Panc1 (cell line): Measurements from ENCODE around the gene PKP3. TPM values are rescaled to one million over a fixed set of nuclear protein-coding genes. Genes with fewer than 3 reads are reported as not detected.

Experiments
- ATAC-seq: fragments of 200-7000 bp; cut with Tn5 transposase; 2 replicates; pipeline ENCODE4 v1.9.1; 2020; ENCODE audit warnings: mild to moderate bottlenecking, moderate library complexity
- BruUV-seq: library from RNA; stranded (reverse); fragments of 400-500 nt; replicated peaks from 2 replicates; lab custom pipeline; 2021; lab: Mats Ljungman, UMichigan
- CTCF ChIA-PET: fragments of 300-600 bp; sonication (Branson Sonifier 250); formaldehyde crosslinking; loops from one replicate; lab custom pipeline; 2022; ENCODE audit warnings: antibody characterized with exemption; lab: Charles Lee
- POLR2A ChIA-PET: fragments of 300-600 bp; sonication (Branson Sonifier 250); formaldehyde crosslinking; loops from one replicate; lab custom pipeline; 2022; ENCODE audit warnings: antibody characterized with exemption; lab: Charles Lee
- DNase-seq: peaks from one replicate; pipeline ENCODE4 v3.0.0-alpha.2; 2010; ENCODE audit warnings: low read depth, low spot score
- H3K27ac ChIP-seq: 2 replicates; pipeline ENCODE4 v1.5.1; 2011; ENCODE audit warnings: mild to moderate bottlenecking, low read length, inconsistent platforms
- H3K27me3 ChIP-seq: fragments of 200-500 bp; sonication (Bioruptor generic); 2 replicates; pipeline ENCODE4 v1.6.0; 2014; ENCODE audit warnings: low read length, inconsistent platforms; ENCODE audit not compliant: control insufficient read depth, insufficient read depth
- H3K36me3 ChIP-seq: fragments of 200-500 bp; sonication (Bioruptor generic); 2 replicates; pipeline ENCODE4 v1.5.1; 2014; ENCODE audit warnings: inconsistent platforms, mild to moderate bottlenecking, low read length, moderate library complexity; ENCODE audit not compliant: control insufficient read depth, insufficient read depth
- H3K4me1 ChIP-seq: 2 replicates; pipeline ENCODE4 v1.5.1; 2011; ENCODE audit warnings: inconsistent platforms, mild to moderate bottlenecking, low read length, moderate library complexity; ENCODE audit not compliant: control insufficient read depth, insufficient read depth
- H3K4me3 ChIP-seq, 2 experiments: 2 replicates each; pipeline ENCODE4 v1.5.1; 2011 to 2012; ENCODE audit warnings: low read depth in 2 of 2, low read length in 2 of 2, mild to moderate bottlenecking in 2 of 2, inconsistent platforms in 1 of 2, moderate library complexity in 1 of 2
- H3K9me3 ChIP-seq: fragments of 200-500 bp; sonication (Bioruptor generic); 2 replicates; pipeline ENCODE4 v1.5.1; 2014; ENCODE audit warnings: low read depth, mild to moderate bottlenecking, inconsistent platforms, low read length, moderate library complexity; ENCODE audit not compliant: control insufficient read depth, insufficient read depth
- POLR2AphosphoS5 ChIP-seq: IDR thresholded peaks from 2 replicates; pipeline ENCODE4 v1.6.1; 2012; ENCODE audit warnings: mild to moderate bottlenecking, low read depth, low read length, moderate library complexity
- SIN3A ChIP-seq: IDR thresholded peaks from 2 replicates; pipeline ENCODE4 v1.6.1; 2012; ENCODE audit warnings: low read depth, mild to moderate bottlenecking, low read length, moderate library complexity, borderline replicate concordance; ENCODE audit not compliant: insufficient read depth
- TCF7L2 ChIP-seq: IDR thresholded peaks from 2 replicates; pipeline ENCODE4 v1.6.1; 2011; ENCODE audit warnings: mild to moderate bottlenecking, low read depth, low read length, inconsistent platforms
- in situ Hi-C: cut with HindIII; loops from 2 replicates; pipeline ENCODE4 v1.10.0; 2016; ENCODE audit warnings: low sequenced_read_pairs, low pct_unique_long_range_greater_than_20kb
- intact Hi-C: fragments of 100-400 bp; cut with micrococcal nuclease; formaldehyde crosslinking; loops from one replicate; pipeline ENCODE4 v1.10.0; 2022; ENCODE audit not compliant: unreplicated experiment
- total RNA-seq: library from RNA; stranded (reverse); gene quantifications from one replicate; pipeline ENCODE4 v1.2.1, GENCODE V29; 2021; ENCODE audit not compliant: unreplicated experiment
- TF ChIP-seq, protein P1 (sequence below), 2 experiments: IDR thresholded peaks; 2 replicates each; pipeline ENCODE4 v1.6.1; 2011 to 2012; ENCODE audit warnings: low read depth in 2 of 2, control low read depth in 1 of 2, low read length in 1 of 2, mild to moderate bottlenecking in 1 of 2, moderate library complexity in 1 of 2; ENCODE audit not compliant: insufficient read depth in 1 of 2
- TF ChIP-seq, protein P2 (sequence below): fragments of 450-650 bp; IDR thresholded peaks from 2 replicates; pipeline ENCODE4 v1.5.1; 2017; ENCODE audit warnings: mild to moderate bottlenecking

The PKP3 gene
- total RNA-seq, 1 experiment from 2014 or later = 36.8 TPM

DNA sequence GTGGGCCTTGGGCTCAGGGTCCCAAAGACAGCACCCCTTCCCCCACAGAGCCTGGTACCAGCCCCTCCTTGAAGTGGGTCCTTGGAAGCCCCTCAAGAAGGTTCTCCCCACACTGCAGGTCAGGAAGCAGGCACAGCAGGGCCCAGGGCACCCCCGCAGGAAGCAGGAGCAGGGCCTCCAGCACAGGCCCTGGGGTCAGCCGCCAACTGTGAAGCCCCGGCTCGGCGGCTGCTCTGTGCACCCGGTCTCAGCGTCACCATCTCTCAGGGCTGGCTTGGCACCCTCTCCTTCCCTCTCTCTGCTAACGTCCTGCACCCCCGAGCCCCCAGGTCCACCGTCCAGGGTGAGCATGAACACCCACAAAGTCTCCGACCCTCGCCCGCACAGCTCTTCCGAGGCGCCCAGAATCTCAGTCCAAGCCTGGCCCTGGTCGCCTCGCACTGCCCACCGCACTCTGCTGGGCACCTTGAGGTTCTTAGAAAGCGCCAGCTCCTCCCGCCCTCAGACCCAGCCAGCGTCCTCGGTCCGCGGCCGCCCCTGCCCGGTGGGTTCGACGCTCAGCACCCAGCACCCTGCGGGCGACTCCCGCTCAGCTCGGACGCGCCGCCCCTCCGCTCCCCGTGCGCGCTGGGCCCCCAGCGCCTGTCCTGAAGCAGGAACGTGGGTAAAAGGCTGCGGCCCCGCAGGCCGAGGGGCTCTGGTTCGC, 22.2 kb downstream of the PKP3 start:
- intact Hi-C loops = no loop called here

GRCh38 chr11:416757-417621, 23.0 kb downstream of the PKP3 start:
- H3K36me3 ChIP-seq = no peaks in the 10 kb centered on the region
- TF ChIP-seq, protein P1, sequence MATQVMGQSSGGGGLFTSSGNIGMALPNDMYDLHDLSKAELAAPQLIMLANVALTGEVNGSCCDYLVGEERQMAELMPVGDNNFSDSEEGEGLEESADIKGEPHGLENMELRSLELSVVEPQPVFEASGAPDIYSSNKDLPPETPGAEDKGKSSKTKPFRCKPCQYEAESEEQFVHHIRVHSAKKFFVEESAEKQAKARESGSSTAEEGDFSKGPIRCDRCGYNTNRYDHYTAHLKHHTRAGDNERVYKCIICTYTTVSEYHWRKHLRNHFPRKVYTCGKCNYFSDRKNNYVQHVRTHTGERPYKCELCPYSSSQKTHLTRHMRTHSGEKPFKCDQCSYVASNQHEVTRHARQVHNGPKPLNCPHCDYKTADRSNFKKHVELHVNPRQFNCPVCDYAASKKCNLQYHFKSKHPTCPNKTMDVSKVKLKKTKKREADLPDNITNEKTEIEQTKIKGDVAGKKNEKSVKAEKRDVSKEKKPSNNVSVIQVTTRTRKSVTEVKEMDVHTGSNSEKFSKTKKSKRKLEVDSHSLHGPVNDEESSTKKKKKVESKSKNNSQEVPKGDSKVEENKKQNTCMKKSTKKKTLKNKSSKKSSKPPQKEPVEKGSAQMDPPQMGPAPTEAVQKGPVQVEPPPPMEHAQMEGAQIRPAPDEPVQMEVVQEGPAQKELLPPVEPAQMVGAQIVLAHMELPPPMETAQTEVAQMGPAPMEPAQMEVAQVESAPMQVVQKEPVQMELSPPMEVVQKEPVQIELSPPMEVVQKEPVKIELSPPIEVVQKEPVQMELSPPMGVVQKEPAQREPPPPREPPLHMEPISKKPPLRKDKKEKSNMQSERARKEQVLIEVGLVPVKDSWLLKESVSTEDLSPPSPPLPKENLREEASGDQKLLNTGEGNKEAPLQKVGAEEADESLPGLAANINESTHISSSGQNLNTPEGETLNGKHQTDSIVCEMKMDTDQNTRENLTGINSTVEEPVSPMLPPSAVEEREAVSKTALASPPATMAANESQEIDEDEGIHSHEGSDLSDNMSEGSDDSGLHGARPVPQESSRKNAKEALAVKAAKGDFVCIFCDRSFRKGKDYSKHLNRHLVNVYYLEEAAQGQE (IDR thresholded peaks at IDR 0.05; ENCODE audit: insufficient read depth in 1 of 2, low read depth in 2 of 2, low read length in 1 of 2) = no peak
- TF ChIP-seq, protein P2, sequence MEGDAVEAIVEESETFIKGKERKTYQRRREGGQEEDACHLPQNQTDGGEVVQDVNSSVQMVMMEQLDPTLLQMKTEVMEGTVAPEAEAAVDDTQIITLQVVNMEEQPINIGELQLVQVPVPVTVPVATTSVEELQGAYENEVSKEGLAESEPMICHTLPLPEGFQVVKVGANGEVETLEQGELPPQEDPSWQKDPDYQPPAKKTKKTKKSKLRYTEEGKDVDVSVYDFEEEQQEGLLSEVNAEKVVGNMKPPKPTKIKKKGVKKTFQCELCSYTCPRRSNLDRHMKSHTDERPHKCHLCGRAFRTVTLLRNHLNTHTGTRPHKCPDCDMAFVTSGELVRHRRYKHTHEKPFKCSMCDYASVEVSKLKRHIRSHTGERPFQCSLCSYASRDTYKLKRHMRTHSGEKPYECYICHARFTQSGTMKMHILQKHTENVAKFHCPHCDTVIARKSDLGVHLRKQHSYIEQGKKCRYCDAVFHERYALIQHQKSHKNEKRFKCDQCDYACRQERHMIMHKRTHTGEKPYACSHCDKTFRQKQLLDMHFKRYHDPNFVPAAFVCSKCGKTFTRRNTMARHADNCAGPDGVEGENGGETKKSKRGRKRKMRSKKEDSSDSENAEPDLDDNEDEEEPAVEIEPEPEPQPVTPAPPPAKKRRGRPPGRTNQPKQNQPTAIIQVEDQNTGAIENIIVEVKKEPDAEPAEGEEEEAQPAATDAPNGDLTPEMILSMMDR = no peak
- TF ChIP-seq SIN3A (no peak), POLR2AphosphoS5 (no peak), TCF7L2 (no peak)
- H3K4me3 ChIP-seq = peak overlapping the region; percentile 41 to 63
- ATAC-seq = peak; percentile 43
- no TSS peak for BruUV-seq
- H3K9me3 ChIP-seq = no peaks in the 10 kb centered on the region
- intact Hi-C loops (no loop called here), in situ Hi-C loops (no loop called here)
- peak overlapping the region; percentile 68 for H3K27ac ChIP-seq
- ChIA-PET CTCF (interaction anchor here (0.5 to 3.1 kb wide), 2 partner anchors 31 to 44 kb away, joined by 3 to 15 read pairs; no protein-coding TSS in a partner anchor), POLR2A (interaction anchor here (0.6 kb wide), 1 partner anchor 11 kb away, joined by 5 read pairs; no protein-coding TSS in a partner anchor)
- no peak for DNase-seq
- H3K27me3 ChIP-seq = no peaks in the 10 kb centered on the region
- H3K4me1 ChIP-seq = peaks cover 42% of the 10 kb centered on the region

More for the DNA sequence above, 22.2 kb downstream of the PKP3 start:
- TF ChIP-seq, protein P2 = no peak
- TF ChIP-seq, protein P1 (IDR thresholded peaks at IDR 0.05; ENCODE audit: insufficient read depth in 1 of 2, low read depth in 2 of 2, low read length in 1 of 2) = no peak
- TF ChIP-seq TCF7L2 (no peak), SIN3A (no peak), POLR2AphosphoS5 (no peak)
- CTCF ChIA-PET = interaction anchor here (0.5 to 3.1 kb wide), 2 partner anchors 32 to 45 kb away, joined by 3 to 15 read pairs; no protein-coding TSS in a partner anchor
- Histone ChIP-seq H3K4me3 (peak overlapping the region; percentile 41 to 63), H3K27ac (peak overlapping the region; percentile 68), H3K9me3 (no peaks in the 10 kb centered on the region), H3K27me3 (no peaks in the 10 kb centered on the region), H3K4me1 (peaks cover 42% of the 10 kb centered on the region), H3K36me3 (no peaks in the 10 kb centered on the region)
- no TSS peak for BruUV-seq
- ATAC-seq (peak; percentile 20), DNase-seq (no peak)
- POLR2A ChIA-PET = interaction anchor here (0.6 kb wide), 1 partner anchor 10 kb away, joined by 5 read pairs; no protein-coding TSS in a partner anchor
- in situ Hi-C loops = no loop called here
